Activated naive CD8-positive, alpha-beta T cell treated with anti-CD3 and anti-CD28 coated beads, Interleukin-2, amount 50 U/mL, for 24 hours (primary cell): ENCODE results near the gene TRMT2A.

Source experiments
- ATAC-seq: fragments of 150-1000 bp; cut with Tn5 transposase; one replicate; pipeline ENCODE4 v1.10.0; 2021
- DNase-seq: peaks from one replicate; pipeline ENCODE4 v3.0.0; 2021
- H3K27ac Mint-ChIP-seq: one replicate; pipeline ENCODE4 v1.8.0; 2021; ENCODE audit warnings: mild to moderate bottlenecking, mixed read lengths
- H3K27me3 Mint-ChIP-seq: one replicate; pipeline ENCODE4 v1.8.0; 2021; ENCODE audit warnings: mixed read lengths
- H3K36me3 Mint-ChIP-seq: one replicate; pipeline ENCODE4 v1.8.0; 2021; ENCODE audit warnings: low read depth, mixed read lengths
- H3K4me1 Mint-ChIP-seq: one replicate; pipeline ENCODE4 v1.8.0; 2021; ENCODE audit warnings: mixed read lengths
- H3K4me3 Mint-ChIP-seq: one replicate; pipeline ENCODE4 v1.8.0; 2021; ENCODE audit warnings: mild to moderate bottlenecking, moderate library complexity, mixed read lengths
- H3K9me3 Mint-ChIP-seq: one replicate; pipeline ENCODE4 v1.8.0; 2021; ENCODE audit warnings: mixed read lengths

The TRMT2A gene

GRCh38 chr22:20086763-20087162 lies 30.3 kb downstream of the TRMT2A start:
- H3K27ac Mint-ChIP-seq: no peak overlapping the region
- no peaks in the 10 kb centered on the region for H3K9me3 Mint-ChIP-seq
- peaks cover 59% of the 10 kb centered on the region for H3K36me3 Mint-ChIP-seq
- ATAC-seq (no peak), DNase-seq (no peak)
- H3K4me3 Mint-ChIP-seq: no peak overlapping the region
- H3K27me3 Mint-ChIP-seq: no peaks in the 10 kb centered on the region
- H3K4me1 Mint-ChIP-seq: peaks cover 55% of the 10 kb centered on the region

GRCh38 chr22:20086101-20086599 lies 30.9 kb downstream of the TRMT2A start:
- H3K4me1 Mint-ChIP-seq: peaks cover 55% of the 10 kb centered on the region
- H3K36me3 Mint-ChIP-seq: peaks cover 56% of the 10 kb centered on the region
- H3K27ac Mint-ChIP-seq: no peak overlapping the region
- DNase-seq (no peak), ATAC-seq (no peak)
- H3K27me3 Mint-ChIP-seq: no peaks in the 10 kb centered on the region
- H3K4me3 Mint-ChIP-seq: no peak overlapping the region
- no peaks in the 10 kb centered on the region for H3K9me3 Mint-ChIP-seq

GRCh38 chr22:20085651-20086050 lies 31.4 kb downstream of the TRMT2A start:
- no peak overlapping the region for H3K27ac Mint-ChIP-seq
- peaks cover 53% of the 10 kb centered on the region for H3K36me3 Mint-ChIP-seq
- ATAC-seq (no peak), DNase-seq (no peak)
- peaks cover 55% of the 10 kb centered on the region for H3K4me1 Mint-ChIP-seq
- no peaks in the 10 kb centered on the region for H3K9me3 Mint-ChIP-seq
- no peak overlapping the region for H3K4me3 Mint-ChIP-seq
- no peaks in the 10 kb centered on the region for H3K27me3 Mint-ChIP-seq

GRCh38 chr22:20084547-20085413 lies 32.2 kb downstream of the TRMT2A start:
- DNase-seq (peak; percentile 51), ATAC-seq (no peak)
- peak overlapping the region; percentile 54 for H3K27ac Mint-ChIP-seq
- no peaks in the 10 kb centered on the region for H3K9me3 Mint-ChIP-seq
- no peak overlapping the region for H3K4me3 Mint-ChIP-seq
- peaks cover 53% of the 10 kb centered on the region for H3K4me1 Mint-ChIP-seq
- H3K27me3 Mint-ChIP-seq: no peaks in the 10 kb centered on the region
- H3K36me3 Mint-ChIP-seq: peaks cover 44% of the 10 kb centered on the region

GRCh38 chr22:20083891-20084546 lies 33.0 kb downstream of the TRMT2A start:
- Mint-ChIP-seq H3K4me3 (no peak overlapping the region), H3K27ac (no peak overlapping the region), H3K27me3 (no peaks in the 10 kb centered on the region), H3K9me3 (no peaks in the 10 kb centered on the region), H3K36me3 (peaks cover 38% of the 10 kb centered on the region), H3K4me1 (peaks cover 57% of the 10 kb centered on the region)
- ATAC-seq: no peak
- DNase-seq: no peak

- DNase-seq (no peak), ATAC-seq (no peak)
- peaks cover 32% of the 10 kb centered on the region for H3K36me3 Mint-ChIP-seq
- peak overlapping the region; percentile 19 for H3K27ac Mint-ChIP-seq
- no peaks in the 10 kb centered on the region for H3K27me3 Mint-ChIP-seq
- no peak overlapping the region for H3K4me3 Mint-ChIP-seq
- no peaks in the 10 kb centered on the region for H3K9me3 Mint-ChIP-seq
- peaks cover 57% of the 10 kb centered on the region for H3K4me1 Mint-ChIP-seq
These were observed 33.7 kb downstream of the TRMT2A start for GRCh38 chr22:20083157-20083890.

GRCh38 chr22:20080776-20081654 lies 36.0 kb downstream of the TRMT2A start:
- Mint-ChIP-seq H3K4me3 (peak overlapping the region; percentile 91), H3K4me1 (peaks cover 48% of the 10 kb centered on the region), H3K27ac (peak overlapping the region; percentile 84), H3K9me3 (no peaks in the 10 kb centered on the region), H3K36me3 (peaks cover 13% of the 10 kb centered on the region), H3K27me3 (no peaks in the 10 kb centered on the region)
- DNase-seq: no peak
- ATAC-seq: no peak

GRCh38 chr22:20080445-20080775 lies 36.6 kb downstream of the TRMT2A start:
- Mint-ChIP-seq H3K4me3 (peak overlapping the region; percentile 91), H3K27ac (peak overlapping the region; percentile 84), H3K27me3 (no peaks in the 10 kb centered on the region), H3K4me1 (peaks cover 47% of the 10 kb centered on the region), H3K36me3 (peaks cover 7% of the 10 kb centered on the region), H3K9me3 (no peaks in the 10 kb centered on the region)
- DNase-seq: peak; percentile 77
- ATAC-seq: peak; percentile 70

- H3K27me3 Mint-ChIP-seq: no peaks in the 10 kb centered on the region
- peak; percentile 94 for ATAC-seq
- peak within 1 kb of the TSS; percentile 84 for H3K27ac Mint-ChIP-seq
- DNase-seq: peak; percentile 75
- peak within 1 kb of the TSS; percentile 91 for H3K4me3 Mint-ChIP-seq
- H3K4me1 Mint-ChIP-seq: peaks cover 43% of the 10 kb centered on the region
- peaks cover 3% of the 10 kb centered on the region for H3K36me3 Mint-ChIP-seq
- no peaks in the 10 kb centered on the region for H3K9me3 Mint-ChIP-seq
These were observed 37.1 kb downstream of the TRMT2A start, which contains the start of gene DGCR8 for GRCh38 chr22:20079745-20080444. TSS of gene DGCR8 (plus strand) at chr22:20080241. CDS start at chr22:20085964, 5,723 bp downstream.

GRCh38 chr22:20076627-20077172 lies 40.3 kb downstream of the TRMT2A start:
- peaks cover 16% of the 10 kb centered on the region for H3K4me1 Mint-ChIP-seq

GRCh38 chr22:20071524-20071972 lies 45.5 kb downstream of the TRMT2A start:
- Mint-ChIP-seq H3K27me3 (no peaks in the 10 kb centered on the region), H3K27ac (no peak overlapping the region), H3K36me3 (no peaks in the 10 kb centered on the region), H3K9me3 (no peaks in the 10 kb centered on the region), H3K4me3 (no peak overlapping the region), H3K4me1 (no peaks in the 10 kb centered on the region)
- no peak for DNase-seq
- no peak for ATAC-seq

More at GRCh38 chr22:20076627-20077172, 40.3 kb downstream of the TRMT2A start:
- Mint-ChIP-seq H3K27ac (no peak overlapping the region), H3K27me3 (no peaks in the 10 kb centered on the region), H3K36me3 (peaks cover 3% of the 10 kb centered on the region), H3K4me3 (no peak overlapping the region), H3K9me3 (no peaks in the 10 kb centered on the region)
- ATAC-seq: no peak
- no peak for DNase-seq

- no peak overlapping the region for H3K4me3 Mint-ChIP-seq
- no peaks in the 10 kb centered on the region for H3K36me3 Mint-ChIP-seq
- ATAC-seq (no peak), DNase-seq (no peak)
- H3K9me3 Mint-ChIP-seq: no peaks in the 10 kb centered on the region
- H3K27ac Mint-ChIP-seq: no peak overlapping the region
- H3K27me3 Mint-ChIP-seq: no peaks in the 10 kb centered on the region
- H3K4me1 Mint-ChIP-seq: no peaks in the 10 kb centered on the region
These were observed 47.5 kb downstream of the TRMT2A start for GRCh38 chr22:20069331-20070042.
